HEK293 (cell line): ENCODE results near the gene ABHD17A.
A peak's percentile ranks its signal among the peaks of the same experiment; 100 is the strongest.

ENCODE experiments used
- BCL11A ChIP-seq: fragments of 450-650 bp; formaldehyde crosslinking; IDR thresholded peaks from 2 replicates; pipeline ENCODE4 v1.5.1; 2016; ENCODE audit warnings: low read depth, missing biosample characterization, missing genetic modification characterization
- EGR2 ChIP-seq: fragments of 450-650 bp; formaldehyde crosslinking; IDR thresholded peaks from 2 replicates; pipeline ENCODE4 v1.5.1; 2016; ENCODE audit warnings: low read depth, missing biosample characterization, missing genetic modification characterization
- GFI1B ChIP-seq: fragments of 450-650 bp; formaldehyde crosslinking; IDR thresholded peaks from 2 replicates; pipeline ENCODE4 v1.5.1; 2016; ENCODE audit warnings: missing biosample characterization, missing genetic modification characterization
- HOXA7 ChIP-seq: sonication (generic); formaldehyde crosslinking; IDR thresholded peaks from 2 replicates; pipeline ENCODE4 v1.8.1; 2022; ENCODE audit warnings: missing genetic modification reagents, borderline replicate concordance
- HOXC10 ChIP-seq: sonication (generic); formaldehyde crosslinking; IDR thresholded peaks from 2 replicates; pipeline ENCODE4 v1.8.1; 2023; ENCODE audit warnings: mild to moderate bottlenecking, missing genetic modification reagents
- IKZF3 ChIP-seq: fragments of 450-650 bp; IDR thresholded peaks from 2 replicates; pipeline ENCODE4 v1.5.0; 2018; ENCODE audit warnings: missing biosample characterization, mild to moderate bottlenecking, missing genetic modification characterization, moderate library complexity
- KLF7 ChIP-seq: fragments of 450-650 bp; formaldehyde crosslinking; IDR thresholded peaks from 2 replicates; pipeline ENCODE4 v1.5.1; 2016; ENCODE audit warnings: missing biosample characterization, missing genetic modification characterization, borderline replicate concordance
- TCF7L2 ChIP-seq: IDR thresholded peaks from 2 replicates; pipeline ENCODE4 v1.6.1; 2011; ENCODE audit warnings: low read depth, mild to moderate bottlenecking, inconsistent platforms, low read length, moderate library complexity, borderline replicate concordance
- ZBTB7A ChIP-seq: fragments of 450-650 bp; formaldehyde crosslinking; IDR thresholded peaks from 2 replicates; pipeline ENCODE4 v1.5.1; 2016; ENCODE audit warnings: low read depth, missing biosample characterization, missing genetic modification characterization
- ZFP3 ChIP-seq: fragments of 450-650 bp; formaldehyde crosslinking; IDR thresholded peaks from 2 replicates; pipeline ENCODE4 v1.5.1; 2016; ENCODE audit warnings: low read depth, missing biosample characterization, missing genetic modification characterization
- ZNF302 ChIP-seq: fragments of 450-650 bp; formaldehyde crosslinking; IDR thresholded peaks from 2 replicates; pipeline ENCODE4 v1.5.1; 2016; ENCODE audit warnings: missing biosample characterization, missing genetic modification characterization, low read depth
- ZNF341 ChIP-seq: fragments of 450-650 bp; formaldehyde crosslinking; IDR thresholded peaks from 2 replicates; pipeline ENCODE4; 2016; ENCODE audit warnings: low read depth, missing biosample characterization, missing genetic modification characterization
- ZNF433 ChIP-seq: fragments of 450-650 bp; formaldehyde crosslinking; IDR thresholded peaks from 2 replicates; pipeline ENCODE4 v1.5.1; 2016; ENCODE audit warnings: missing biosample characterization, missing genetic modification characterization, low read depth
- ZNF48 ChIP-seq: fragments of 450-650 bp; formaldehyde crosslinking; IDR thresholded peaks from 2 replicates; pipeline ENCODE4 v1.5.1; 2016; ENCODE audit warnings: missing biosample characterization, missing genetic modification characterization
- ZNF558 ChIP-seq: fragments of 450-650 bp; formaldehyde crosslinking; IDR thresholded peaks from 2 replicates; pipeline ENCODE4 v1.5.1; 2016; ENCODE audit warnings: missing biosample characterization, missing genetic modification characterization
- ZNF580 ChIP-seq: fragments of 450-650 bp; formaldehyde crosslinking; IDR thresholded peaks from 2 replicates; pipeline ENCODE4 v1.5.1; 2016; ENCODE audit warnings: missing biosample characterization, missing genetic modification characterization
- ZNF600 ChIP-seq: fragments of 450-650 bp; formaldehyde crosslinking; IDR thresholded peaks from 2 replicates; pipeline ENCODE4 v1.5.1; 2016; ENCODE audit warnings: missing biosample characterization, missing genetic modification characterization
- ZNF623 ChIP-seq: fragments of 450-650 bp; formaldehyde crosslinking; IDR thresholded peaks from 2 replicates; pipeline ENCODE4 v1.5.1; 2016; ENCODE audit warnings: missing biosample characterization, missing genetic modification characterization
- ZNF654 ChIP-seq: fragments of 450-650 bp; formaldehyde crosslinking; IDR thresholded peaks from 2 replicates; pipeline ENCODE4 v1.5.1; 2016; ENCODE audit warnings: low read depth, missing biosample characterization, missing genetic modification characterization
- ZNF76 ChIP-seq: fragments of 450-650 bp; formaldehyde crosslinking; IDR thresholded peaks from 2 replicates; pipeline ENCODE4; 2016; ENCODE audit warnings: low read depth, missing biosample characterization, missing genetic modification characterization, borderline replicate concordance
- ZNF776 ChIP-seq: fragments of 450-650 bp; formaldehyde crosslinking; IDR thresholded peaks from 2 replicates; pipeline ENCODE4 v1.5.0; 2017; ENCODE audit warnings: missing biosample characterization, missing genetic modification characterization, borderline replicate concordance
- ZNF792 ChIP-seq: fragments of 450-650 bp; formaldehyde crosslinking; IDR thresholded peaks from 2 replicates; pipeline ENCODE4 v1.5.1; 2016; ENCODE audit warnings: missing biosample characterization, missing genetic modification characterization
- TF ChIP-seq, protein P1 (sequence below): fragments of 450-650 bp; formaldehyde crosslinking; IDR thresholded peaks from 2 replicates; pipeline ENCODE4 v1.5.1; 2016; ENCODE audit warnings: missing biosample characterization, missing genetic modification characterization
- TF ChIP-seq, protein P2 (sequence below): fragments of 450-650 bp; formaldehyde crosslinking; IDR thresholded peaks from 2 replicates; pipeline ENCODE4 v1.5.1; 2017; ENCODE audit warnings: missing biosample characterization, mild to moderate bottlenecking, missing genetic modification characterization, moderate library complexity
- TF ChIP-seq, protein P3 (sequence below): fragments of 450-650 bp; formaldehyde crosslinking; IDR thresholded peaks from 2 replicates; pipeline ENCODE4 v1.5.1; 2016; ENCODE audit warnings: missing biosample characterization, missing genetic modification characterization, borderline replicate concordance
- TF ChIP-seq, protein P4 (sequence below): IDR thresholded peaks from 2 replicates; pipeline ENCODE4 v1.6.1; 2011; ENCODE audit warnings: mild to moderate bottlenecking, low read depth, low read length, borderline replicate concordance
- TF ChIP-seq, protein P5 (sequence below): fragments of 450-650 bp; formaldehyde crosslinking; IDR thresholded peaks from 2 replicates; pipeline ENCODE4 v1.5.1; 2016; ENCODE audit warnings: missing biosample characterization, missing genetic modification characterization
- TF ChIP-seq, protein P6 (sequence below): fragments of 450-650 bp; formaldehyde crosslinking; IDR thresholded peaks from 2 replicates; pipeline ENCODE4 v1.5.1; 2017; ENCODE audit warnings: missing biosample characterization, missing genetic modification characterization

Gene ABHD17A

GRCh38 chr19:1863638-1864479, 21.4 kb downstream of the ABHD17A start (continued):
- TF ChIP-seq, protein P1, sequence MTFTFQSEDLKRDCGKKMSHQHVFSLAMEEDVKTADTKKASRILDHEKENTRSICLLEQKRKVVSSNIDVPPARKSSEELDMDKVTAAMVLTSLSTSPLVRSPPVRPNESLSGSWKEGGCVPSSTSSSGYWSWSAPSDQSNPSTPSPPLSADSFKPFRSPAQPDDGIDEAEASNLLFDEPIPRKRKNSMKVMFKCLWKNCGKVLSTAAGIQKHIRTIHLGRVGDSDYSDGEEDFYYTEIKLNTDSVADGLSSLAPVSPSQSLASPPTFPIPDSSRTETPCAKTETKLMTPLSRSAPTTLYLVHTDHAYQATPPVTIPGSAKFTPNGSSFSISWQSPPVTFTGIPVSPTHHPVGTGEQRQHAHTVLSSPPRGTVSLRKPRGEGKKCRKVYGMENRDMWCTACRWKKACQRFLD (tag by site-specific recombination), result no peak
- no peak for TF ChIP-seq ZNF654
- TF ChIP-seq, protein P2, sequence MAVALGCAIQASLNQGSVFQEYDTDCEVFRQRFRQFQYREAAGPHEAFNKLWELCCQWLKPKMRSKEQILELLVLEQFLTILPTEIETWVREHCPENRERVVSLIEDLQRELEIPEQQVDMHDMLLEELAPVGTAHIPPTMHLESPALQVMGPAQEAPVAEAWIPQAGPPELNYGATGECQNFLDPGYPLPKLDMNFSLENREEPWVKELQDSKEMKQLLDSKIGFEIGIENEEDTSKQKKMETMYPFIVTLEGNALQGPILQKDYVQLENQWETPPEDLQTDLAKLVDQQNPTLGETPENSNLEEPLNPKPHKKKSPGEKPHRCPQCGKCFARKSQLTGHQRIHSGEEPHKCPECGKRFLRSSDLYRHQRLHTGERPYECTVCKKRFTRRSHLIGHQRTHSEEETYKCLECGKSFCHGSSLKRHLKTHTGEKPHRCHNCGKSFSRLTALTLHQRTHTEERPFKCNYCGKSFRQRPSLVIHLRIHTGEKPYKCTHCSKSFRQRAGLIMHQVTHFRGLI, result no peak
- TF ChIP-seq ZFP3 (tag by site-specific recombination), result no peak
- peak; percentile 36; the same call in 1 of the 2 replicates for TF ChIP-seq KLF7 (tag by site-specific recombination)
- peak; percentile 76 for TF ChIP-seq ZNF580 (tag by site-specific recombination)
- TF ChIP-seq, protein P3, sequence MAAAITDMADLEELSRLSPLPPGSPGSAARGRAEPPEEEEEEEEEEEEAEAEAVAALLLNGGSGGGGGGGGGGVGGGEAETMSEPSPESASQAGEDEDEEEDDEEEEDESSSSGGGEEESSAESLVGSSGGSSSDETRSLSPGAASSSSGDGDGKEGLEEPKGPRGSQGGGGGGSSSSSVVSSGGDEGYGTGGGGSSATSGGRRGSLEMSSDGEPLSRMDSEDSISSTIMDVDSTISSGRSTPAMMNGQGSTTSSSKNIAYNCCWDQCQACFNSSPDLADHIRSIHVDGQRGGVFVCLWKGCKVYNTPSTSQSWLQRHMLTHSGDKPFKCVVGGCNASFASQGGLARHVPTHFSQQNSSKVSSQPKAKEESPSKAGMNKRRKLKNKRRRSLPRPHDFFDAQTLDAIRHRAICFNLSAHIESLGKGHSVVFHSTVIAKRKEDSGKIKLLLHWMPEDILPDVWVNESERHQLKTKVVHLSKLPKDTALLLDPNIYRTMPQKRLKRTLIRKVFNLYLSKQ (tag by site-specific recombination), result no peak
- TF ChIP-seq ZNF792 (tag by site-specific recombination), result no peak
- TF ChIP-seq ZNF558 (tag by site-specific recombination), result no peak
- no peak for TF ChIP-seq ZNF302 (tag by site-specific recombination)
- TF ChIP-seq ZNF623 (tag by site-specific recombination), result no peak
- TF ChIP-seq, protein P4, sequence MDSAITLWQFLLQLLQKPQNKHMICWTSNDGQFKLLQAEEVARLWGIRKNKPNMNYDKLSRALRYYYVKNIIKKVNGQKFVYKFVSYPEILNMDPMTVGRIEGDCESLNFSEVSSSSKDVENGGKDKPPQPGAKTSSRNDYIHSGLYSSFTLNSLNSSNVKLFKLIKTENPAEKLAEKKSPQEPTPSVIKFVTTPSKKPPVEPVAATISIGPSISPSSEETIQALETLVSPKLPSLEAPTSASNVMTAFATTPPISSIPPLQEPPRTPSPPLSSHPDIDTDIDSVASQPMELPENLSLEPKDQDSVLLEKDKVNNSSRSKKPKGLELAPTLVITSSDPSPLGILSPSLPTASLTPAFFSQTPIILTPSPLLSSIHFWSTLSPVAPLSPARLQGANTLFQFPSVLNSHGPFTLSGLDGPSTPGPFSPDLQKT, result no peak
- no peak for TF ChIP-seq HOXA7 (CRISPR knock-in tag)
- no peak for TF ChIP-seq ZNF600 (tag by site-specific recombination)
- TF ChIP-seq GFI1B (tag by site-specific recombination), result no peak
- no peak for TF ChIP-seq ZNF433
- TF ChIP-seq ZBTB7A (tag by site-specific recombination), result peak; percentile 95
- TF ChIP-seq EGR2 (tag by site-specific recombination), result 0 out of 2 replicates have a peak, but pooled peaks have one; percentile 22
- TF ChIP-seq HOXC10 (CRISPR knock-in tag), result no peak
- TF ChIP-seq, protein P5, sequence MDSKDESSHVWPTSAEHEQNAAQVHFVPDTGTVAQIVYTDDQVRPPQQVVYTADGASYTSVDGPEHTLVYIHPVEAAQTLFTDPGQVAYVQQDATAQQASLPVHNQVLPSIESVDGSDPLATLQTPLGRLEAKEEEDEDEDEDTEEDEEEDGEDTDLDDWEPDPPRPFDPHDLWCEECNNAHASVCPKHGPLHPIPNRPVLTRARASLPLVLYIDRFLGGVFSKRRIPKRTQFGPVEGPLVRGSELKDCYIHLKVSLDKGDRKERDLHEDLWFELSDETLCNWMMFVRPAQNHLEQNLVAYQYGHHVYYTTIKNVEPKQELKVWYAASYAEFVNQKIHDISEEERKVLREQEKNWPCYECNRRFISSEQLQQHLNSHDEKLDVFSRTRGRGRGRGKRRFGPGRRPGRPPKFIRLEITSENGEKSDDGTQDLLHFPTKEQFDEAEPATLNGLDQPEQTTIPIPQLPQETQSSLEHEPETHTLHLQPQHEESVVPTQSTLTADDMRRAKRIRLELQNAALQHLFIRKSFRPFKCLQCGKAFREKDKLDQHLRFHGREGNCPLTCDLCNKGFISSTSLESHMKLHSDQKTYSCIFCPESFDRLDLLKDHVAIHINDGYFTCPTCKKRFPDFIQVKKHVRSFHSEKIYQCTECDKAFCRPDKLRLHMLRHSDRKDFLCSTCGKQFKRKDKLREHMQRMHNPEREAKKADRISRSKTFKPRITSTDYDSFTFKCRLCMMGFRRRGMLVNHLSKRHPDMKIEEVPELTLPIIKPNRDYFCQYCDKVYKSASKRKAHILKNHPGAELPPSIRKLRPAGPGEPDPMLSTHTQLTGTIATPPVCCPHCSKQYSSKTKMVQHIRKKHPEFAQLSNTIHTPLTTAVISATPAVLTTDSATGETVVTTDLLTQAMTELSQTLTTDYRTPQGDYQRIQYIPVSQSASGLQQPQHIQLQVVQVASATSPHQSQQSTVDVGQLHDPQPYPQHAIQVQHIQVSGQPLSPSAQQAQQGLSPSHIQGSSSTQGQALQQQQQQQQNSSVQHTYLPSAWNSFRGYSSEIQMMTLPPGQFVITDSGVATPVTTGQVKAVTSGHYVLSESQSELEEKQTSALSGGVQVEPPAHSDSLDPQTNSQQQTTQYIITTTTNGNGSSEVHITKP (tag by site-specific recombination), result no peak
- no peak for TF ChIP-seq ZNF341 (tag by site-specific recombination)
- TF ChIP-seq ZNF776, result no peak
- TF ChIP-seq ZNF76 (tag by site-specific recombination), result peak; percentile 21; the same call in 1 of the 2 replicates
- TF ChIP-seq BCL11A, result 0 out of 2 replicates have a peak, but pooled peaks have one; percentile 14
- TF ChIP-seq ZNF48 (tag by site-specific recombination), result no peak
- no peak for TF ChIP-seq IKZF3 (tag by site-specific recombination)
- no peak for TF ChIP-seq TCF7L2
- TF ChIP-seq, protein P6, sequence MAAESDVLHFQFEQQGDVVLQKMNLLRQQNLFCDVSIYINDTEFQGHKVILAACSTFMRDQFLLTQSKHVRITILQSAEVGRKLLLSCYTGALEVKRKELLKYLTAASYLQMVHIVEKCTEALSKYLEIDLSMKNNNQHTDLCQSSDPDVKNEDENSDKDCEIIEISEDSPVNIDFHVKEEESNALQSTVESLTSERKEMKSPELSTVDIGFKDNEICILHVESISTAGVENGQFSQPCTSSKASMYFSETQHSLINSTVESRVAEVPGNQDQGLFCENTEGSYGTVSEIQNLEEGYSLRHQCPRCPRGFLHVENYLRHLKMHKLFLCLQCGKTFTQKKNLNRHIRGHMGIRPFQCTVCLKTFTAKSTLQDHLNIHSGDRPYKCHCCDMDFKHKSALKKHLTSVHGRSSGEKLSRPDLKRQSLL (tag by site-specific recombination), result 0 out of 2 replicates have a peak, but pooled peaks have one; percentile 13
